GM21526 (cell line): ENCODE measurements around the gene HIVEP1.

Source experiments
- ATAC-seq: cut with Tn5 transposase; IDR thresholded peaks from one replicate; pipeline ENCODE4 v1.9.1; 2021; ENCODE audit warnings: moderate library complexity; ENCODE audit not compliant: unreplicated experiment, low FRiP score

Gene HIVEP1

GRCh38 chr6:11989386-11989785 is 22.7 kb upstream of the HIVEP1 start:
- no peak for ATAC-seq

GRCh38 chr6:11992086-11992485 is 20.0 kb upstream of the HIVEP1 start:
- ATAC-seq = no peak

DNA sequence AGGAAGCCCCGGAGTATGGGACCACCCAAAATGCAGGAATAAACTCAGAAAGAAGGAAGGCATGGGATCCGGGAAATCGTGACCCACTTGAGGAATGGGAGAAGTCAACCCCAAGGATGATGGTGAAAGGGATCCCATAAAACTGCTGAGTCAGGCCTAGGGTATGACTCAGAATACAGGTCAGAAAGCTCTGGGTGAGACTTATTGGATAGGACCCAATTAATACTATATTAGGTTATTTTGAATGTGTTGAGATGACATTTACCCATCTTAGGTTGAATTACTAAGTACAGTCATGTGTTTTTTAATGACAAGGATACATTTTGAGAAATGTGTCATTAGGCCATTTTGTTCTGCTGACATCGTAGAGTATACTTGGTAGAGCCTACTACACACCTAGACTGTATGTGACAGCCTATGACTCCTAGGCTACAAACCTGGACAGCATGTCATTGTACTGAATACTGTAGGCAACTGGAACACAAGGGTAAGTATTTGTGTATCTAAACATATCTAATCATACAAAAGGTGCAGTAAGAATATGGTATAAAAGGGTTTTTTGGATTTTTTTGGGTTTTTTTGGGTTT is 17.1 kb upstream of the HIVEP1 start:
- ATAC-seq = no peak

- no peak for ATAC-seq
These were observed 15.4 kb upstream of the HIVEP1 start for GRCh38 chr6:11996751-11997150.

DNA sequence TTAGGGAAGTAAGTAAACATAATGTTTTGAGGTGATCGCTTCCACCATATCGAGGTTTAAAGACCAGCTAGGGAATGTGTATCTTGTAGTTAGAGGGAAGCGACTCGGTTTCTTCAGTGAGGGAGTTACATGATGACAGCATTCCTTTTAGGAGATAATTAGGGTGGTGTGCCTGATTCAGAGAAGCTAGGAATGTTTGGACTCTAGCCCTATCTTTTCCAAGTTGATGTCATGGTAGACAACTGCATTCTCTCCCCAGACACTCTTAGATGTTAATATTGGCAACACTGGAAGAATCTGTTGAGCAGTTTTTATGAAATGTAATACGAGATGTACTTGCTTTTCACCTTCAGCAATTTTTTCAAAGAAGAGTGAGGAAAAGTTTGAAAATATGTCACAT is 12.9 kb upstream of the HIVEP1 start:
- no peak for ATAC-seq

DNA sequence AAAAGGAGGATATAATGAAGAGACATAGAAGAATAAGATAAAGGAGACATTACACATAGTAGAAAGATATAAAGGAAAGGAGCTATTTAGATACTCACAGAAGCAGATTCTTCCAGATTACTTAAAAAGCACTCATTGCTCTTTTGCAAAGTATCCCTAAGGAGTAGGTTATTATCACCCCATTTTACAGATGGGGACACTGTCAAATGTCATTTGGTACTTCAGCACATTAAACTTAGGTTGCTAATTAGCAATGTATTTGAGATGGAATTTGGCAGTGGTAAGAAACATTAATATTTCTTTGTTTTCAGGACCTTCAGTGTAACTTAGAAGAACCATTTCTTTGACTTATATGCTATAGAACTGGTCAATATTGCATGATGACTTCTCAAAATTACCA is 11.9 kb upstream of the HIVEP1 start:
- no peak for ATAC-seq

DNA sequence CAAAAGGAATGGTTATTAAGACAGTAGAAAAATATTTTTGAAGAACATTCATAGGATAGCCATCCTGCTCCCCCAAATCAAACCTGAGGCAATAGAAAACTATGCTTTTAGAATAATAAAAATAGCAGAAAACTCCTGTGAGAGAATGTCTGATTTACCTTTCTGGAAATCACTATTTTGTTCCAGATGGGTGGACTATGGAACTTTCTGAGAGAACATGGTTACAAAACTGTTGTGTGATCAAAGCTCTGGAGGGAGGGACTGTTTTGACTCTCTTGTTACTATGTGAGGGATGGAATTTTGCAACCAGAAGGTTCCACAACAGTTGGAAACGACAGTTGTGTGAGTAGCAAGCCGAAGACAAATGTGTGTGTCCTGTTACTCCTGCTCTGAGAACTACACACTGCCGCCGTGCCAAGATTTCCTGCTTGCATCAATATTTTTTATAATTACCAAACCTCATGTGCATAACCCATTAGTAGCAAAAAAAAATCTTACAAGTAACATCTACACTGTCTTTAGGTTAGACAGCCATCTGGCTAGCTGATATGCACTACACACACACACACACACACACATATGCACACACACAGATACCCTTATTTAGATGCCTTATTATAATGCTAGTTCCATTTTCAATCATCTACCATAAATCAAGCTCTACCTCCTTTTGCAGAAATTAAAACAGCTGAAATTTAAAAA is 11.0 kb upstream of the HIVEP1 start:
- ATAC-seq = no peak

GRCh38 chr6:12001706-12002435 is 10.2 kb upstream of the HIVEP1 start:
- no peak for ATAC-seq

DNA sequence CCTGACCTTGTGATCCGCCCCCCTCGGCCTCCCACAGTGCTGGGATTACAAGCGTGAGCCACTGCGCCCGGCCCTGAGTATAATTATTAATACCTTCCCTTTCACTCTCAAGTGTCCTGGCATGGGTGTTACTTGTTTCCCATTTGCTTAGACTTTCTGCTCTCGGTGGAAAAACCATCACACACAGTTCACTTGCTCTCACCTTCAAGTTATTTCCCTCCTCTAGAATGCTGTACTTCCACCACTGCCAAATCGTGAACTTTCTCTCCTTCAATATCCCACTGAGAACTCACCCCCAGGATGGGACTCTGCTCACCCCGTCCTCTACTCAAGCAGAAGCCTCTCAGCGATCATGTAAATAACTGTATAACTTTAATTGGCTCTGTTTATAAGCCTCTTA is 4.6 kb upstream of the HIVEP1 start:
- ATAC-seq = no peak

DNA sequence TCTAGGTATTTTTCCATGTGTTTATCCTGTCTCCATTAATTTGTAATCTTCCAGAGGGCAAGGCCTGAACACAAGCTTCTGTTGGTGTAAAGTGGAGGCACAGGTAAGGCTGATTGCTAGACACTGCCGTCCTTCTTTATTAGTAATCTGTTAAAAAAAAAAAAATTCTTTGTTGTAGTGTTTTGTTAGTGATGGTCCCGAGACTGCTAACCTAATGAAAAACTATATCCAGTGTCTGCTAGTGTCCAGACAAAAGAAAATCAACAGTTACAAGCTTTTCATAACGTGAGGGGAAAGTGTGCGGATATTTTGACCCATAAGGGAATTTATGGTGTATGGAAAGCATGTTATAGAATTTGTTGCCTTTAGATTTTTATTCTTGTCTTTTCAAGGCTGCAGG is 4.2 kb upstream of the HIVEP1 start:
- no peak for ATAC-seq

GRCh38 chr6:12008366-12009179 is 3.5 kb upstream of the HIVEP1 start:
- peak; percentile 28 for ATAC-seq

GRCh38 chr6:12009180-12009685 is 2.9 kb upstream of the HIVEP1 start:
- ATAC-seq = no peak

GRCh38 chr6:12009876-12010634 is 2.1 kb upstream of the HIVEP1 start:
- no peak for ATAC-seq

DNA sequence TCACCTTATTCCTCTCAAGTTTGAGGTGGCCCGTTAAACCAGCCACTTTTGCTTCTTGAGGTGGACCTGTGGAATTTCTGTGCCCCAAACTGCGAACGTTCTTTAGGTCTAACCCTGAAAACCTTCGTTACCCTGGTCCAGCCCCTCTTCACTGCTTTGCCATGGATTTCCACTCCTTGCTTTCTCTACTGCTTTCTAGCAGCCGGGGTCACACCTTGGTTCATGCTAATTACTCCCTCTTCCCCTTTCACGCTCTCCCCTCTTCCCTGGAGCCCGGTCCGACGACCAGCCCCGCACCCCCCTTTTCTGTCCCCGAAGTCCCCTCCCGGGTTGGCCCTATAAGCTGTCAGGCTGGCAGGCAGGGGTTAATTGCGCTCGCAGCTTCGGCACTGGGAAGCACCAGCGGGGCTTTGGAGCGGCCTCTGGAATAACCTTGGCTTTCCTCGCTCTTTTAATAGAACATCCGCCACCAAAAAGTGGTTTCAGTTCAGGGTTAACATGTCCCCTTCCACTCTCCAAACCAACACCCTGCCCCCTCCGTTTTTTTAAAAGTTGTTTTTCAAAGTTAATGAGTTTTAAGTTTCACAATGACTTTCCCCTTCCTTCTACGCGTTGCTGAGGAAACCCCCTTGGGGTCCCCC is 1.4 kb upstream of the HIVEP1 start:
- peak; percentile 20 for ATAC-seq

- ATAC-seq = peak; percentile 50
These were observed 655 bp upstream of the HIVEP1 start for GRCh38 chr6:12011276-12012037.

GRCh38 chr6:12012558-12013306 is 620 bp downstream of the HIVEP1 start:
- ATAC-seq = no peak

- no peak for ATAC-seq
These were observed 1.2 kb downstream of the HIVEP1 start for GRCh38 chr6:12013307-12013719.
